TTC549 (cell line): ENCODE results near the gene ATXN2.
A peak's percentile ranks its signal among the peaks of the same experiment; 100 is the strongest.
"Not testable (repeated sequence)": the region's sequence is repeated elsewhere in the genome, so short reads cannot be mapped to it uniquely, and the experiment has no call there.

ENCODE experiments used
- FAIRE-seq: peaks from 2 replicates; lab custom pipeline; 2012; peaks lifted over from hg19 to GRCh38; lab: Jason Lieb, UNC

Gene ATXN2

GRCh38 chr12:111570084-111570961, 28.8 kb downstream of the ATXN2 start:
- FAIRE-seq = no peak

GRCh38 chr12:111569363-111570083, 29.6 kb downstream of the ATXN2 start:
- FAIRE-seq = no peak

DNA sequence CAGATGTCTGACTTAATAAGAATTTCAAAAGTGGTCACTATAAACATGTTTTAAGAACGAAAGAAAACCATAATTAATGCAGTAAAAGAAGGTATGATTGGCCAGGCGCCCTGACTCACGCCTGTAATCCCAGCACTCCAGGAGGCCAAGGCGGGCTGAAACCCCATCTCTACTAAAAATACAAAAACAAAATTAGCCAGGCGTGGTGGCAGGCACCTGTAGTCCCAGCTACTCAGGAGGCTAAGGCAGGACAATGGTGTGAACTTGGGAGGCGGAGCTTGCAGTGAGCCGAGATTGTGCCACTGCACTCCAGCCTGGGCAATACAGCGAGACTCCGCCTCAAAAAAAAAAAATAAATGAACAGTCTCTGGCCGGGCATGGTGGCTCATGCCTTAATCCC, 38.3 kb downstream of the ATXN2 start:
- not testable (repeated sequence) for FAIRE-seq

- FAIRE-seq = no peak
Measured at GRCh38 chr12:111558107-111558376, 41.1 kb downstream of the ATXN2 start.

DNA sequence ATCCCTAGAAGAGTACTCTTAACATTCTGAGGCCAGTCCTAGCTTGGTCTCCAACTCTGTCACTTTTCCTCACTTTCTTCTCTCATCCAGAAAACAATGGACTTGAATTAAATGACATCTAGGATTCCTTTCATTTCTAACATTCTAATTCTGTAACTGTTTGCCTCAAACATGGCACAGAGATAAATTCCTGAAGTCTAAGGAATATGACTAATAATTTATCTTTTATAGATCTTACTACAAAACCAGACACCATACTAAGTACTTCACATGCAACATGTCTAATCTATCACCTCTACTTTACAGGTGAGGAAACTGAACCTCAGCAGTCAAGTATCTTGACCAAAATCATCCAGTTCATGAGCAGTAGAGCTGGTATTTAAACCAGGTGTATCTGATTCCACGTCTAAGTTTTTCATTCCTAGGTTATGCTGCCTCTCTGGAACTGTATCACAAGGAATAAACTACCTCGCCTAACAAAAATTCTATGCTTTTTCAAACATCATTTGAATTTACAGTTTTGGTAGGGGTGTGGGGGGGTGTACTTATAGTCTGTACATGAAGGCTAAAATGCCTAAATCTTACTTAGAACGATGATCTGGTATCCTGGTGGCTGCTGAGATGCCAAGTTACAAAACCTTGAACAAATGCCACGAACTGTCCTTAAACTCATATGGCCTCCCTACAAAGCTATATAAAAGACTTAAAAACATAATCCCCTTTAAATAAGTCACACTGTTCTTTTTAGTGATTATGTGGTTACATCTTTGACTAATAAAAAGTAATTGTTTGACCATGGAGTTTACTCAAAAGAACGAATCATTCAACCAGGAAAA, 41.6 kb downstream of the ATXN2 start:
- no peak for FAIRE-seq

GRCh38 chr12:111556676-111557075, 42.4 kb downstream of the ATXN2 start:
- FAIRE-seq = no peak

- FAIRE-seq = not testable (repeated sequence)
Measured at GRCh38 chr12:111555313-111555712, 43.8 kb downstream of the ATXN2 start.

GRCh38 chr12:111546758-111547383, 52.2 kb downstream of the ATXN2 start:
- FAIRE-seq = no peak

DNA sequence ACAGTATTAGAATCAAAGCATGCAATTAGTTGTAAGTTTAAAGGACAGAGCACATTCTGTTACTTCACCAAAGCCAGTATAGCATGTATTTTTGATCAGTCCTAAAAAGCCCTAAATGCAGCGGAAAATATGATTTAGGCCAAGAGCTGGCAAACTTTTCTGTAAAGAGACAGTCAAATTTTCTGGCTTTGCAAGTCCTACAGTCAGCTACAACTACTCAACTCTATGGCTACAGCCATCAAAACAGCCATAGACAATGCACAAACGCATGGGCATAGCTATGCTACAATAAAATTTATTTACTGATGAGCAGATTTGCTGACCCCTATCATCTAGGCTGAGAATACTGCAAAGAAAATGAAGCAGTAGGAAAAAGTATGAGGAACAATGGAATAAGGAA, 52.9 kb downstream of the ATXN2 start:
- no peak for FAIRE-seq

DNA sequence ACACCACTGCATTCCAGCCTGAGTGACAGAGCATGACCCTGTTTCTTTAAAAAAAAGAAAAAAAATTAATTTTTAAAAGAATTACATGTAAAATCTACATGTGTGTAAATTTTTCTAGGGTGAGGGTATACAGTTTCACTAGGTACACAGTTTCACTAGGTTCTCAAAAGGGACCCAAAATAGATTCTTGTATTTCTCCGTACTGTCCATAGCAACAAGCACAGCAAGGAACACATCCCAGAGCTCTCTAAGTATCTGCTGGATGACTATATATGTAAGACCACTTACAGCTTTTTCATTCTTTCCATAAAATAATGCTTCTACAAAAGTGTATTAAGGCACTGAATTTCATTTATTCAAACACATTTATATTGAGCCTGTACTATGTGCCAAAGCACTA, 55.1 kb downstream of the ATXN2 start:
- no peak for FAIRE-seq

DNA sequence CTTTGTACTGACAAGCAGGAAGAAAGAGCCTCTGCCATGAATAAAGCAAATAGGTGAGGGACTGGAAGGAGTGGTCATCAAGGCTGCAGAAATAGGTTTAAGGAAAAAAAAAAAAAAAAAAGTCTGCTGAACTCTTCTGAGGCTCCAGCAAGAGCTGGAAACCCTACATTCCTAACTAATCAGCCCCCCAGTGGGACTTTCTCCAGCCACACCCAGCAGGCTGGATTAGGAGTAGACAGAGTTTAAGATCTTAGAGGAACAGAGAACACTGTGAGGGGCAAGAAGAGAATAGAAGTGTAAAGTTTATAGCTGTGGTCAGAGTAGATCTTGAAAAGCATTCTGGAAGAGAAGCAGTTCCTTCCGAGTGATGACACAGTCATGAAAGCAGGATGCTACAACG, 66.4 kb downstream of the ATXN2 start:
- FAIRE-seq = no peak

GRCh38 chr12:111529424-111530368, 69.4 kb downstream of the ATXN2 start:
- FAIRE-seq = peak; percentile 11

DNA sequence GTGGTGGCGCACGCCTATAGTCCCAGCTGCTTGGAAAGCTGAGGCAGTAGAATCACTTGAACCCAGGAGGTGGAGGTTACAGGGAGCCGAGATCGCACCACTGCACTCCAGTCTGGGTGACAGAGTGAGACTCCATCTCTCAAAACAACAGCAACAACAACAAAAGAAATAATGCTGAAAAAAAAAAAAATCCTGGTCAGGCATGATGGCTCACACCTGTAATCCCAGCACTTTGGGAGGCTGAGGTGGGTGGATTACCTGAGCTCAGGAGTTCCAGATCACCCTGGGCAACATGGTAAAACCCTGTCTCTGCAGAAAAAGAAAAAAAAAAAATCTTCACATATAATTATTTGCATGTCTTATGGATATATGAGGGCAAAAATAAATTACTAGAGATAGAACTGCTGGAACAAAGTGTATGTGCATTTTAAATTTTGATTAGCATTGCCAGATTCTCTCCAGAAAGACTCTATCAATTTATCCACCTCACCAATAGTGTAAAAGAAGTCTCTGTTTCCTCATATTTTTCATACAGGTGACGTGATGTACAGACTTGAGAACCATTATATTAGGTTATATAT, 75.4 kb downstream of the ATXN2 start:
- FAIRE-seq = no peak

DNA sequence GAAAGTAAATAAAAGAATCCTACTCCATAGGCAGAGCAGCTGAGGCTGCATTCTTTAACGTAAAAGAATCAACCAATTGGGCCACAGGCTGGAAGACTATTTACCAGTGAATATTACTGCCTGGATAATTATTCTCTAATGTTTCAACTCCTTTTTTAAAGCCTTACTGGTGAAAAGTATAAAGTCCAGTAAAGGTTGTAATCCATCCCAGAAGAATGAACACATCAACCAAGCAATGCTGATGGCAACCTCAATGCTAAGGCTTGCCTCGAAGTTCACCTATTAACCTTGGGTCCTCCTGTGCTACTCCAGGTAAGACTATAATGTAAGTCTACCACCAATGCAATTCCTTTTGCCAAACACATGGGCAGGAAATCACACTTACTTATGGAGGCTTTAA, 77.3 kb downstream of the ATXN2 start:
- no peak for FAIRE-seq

GRCh38 chr12:111519937-111520336, 79.2 kb downstream of the ATXN2 start:
- FAIRE-seq = no peak

DNA sequence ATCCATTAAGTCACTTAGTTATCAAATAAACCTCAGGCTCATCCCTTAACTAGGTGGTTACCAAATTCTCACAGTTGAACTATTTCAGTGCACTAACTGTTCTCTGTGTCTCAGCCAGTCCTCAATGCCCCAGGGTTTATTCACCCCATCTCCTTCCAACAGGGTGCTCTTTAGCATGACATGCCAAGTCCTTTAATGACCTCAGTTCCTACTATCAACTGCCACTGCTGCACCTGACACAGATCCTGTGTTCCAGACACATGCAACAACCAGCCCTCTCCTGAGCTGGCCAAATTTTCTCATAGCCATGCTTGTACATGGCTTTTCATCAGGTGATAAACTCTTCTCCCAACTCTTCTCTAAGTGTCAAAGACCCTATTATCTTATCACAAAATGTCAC, 80.0 kb downstream of the ATXN2 start:
- no peak for FAIRE-seq

- not testable (repeated sequence) for FAIRE-seq
Measured at GRCh38 chr12:111507719-111508118, 91.4 kb downstream of the ATXN2 start.

- FAIRE-seq = not testable (repeated sequence)
Measured at GRCh38 chr12:111507258-111507657, 91.9 kb downstream of the ATXN2 start.

- FAIRE-seq = no peak
Measured at GRCh38 chr12:111506260-111506659, 92.9 kb downstream of the ATXN2 start.

- no peak for FAIRE-seq
Measured at GRCh38 chr12:111505601-111506036, 93.5 kb downstream of the ATXN2 start.

GRCh38 chr12:111503116-111503515, 96.0 kb downstream of the ATXN2 start:
- FAIRE-seq = no peak
